NCI-H2196 treated with DMSO at 0.1 percent for 48 hours (cell line): ENCODE measurements around the gene DHRS3.
A peak's percentile ranks its signal among the peaks of the same experiment; 100 is the strongest.

Experiments used
- DNase-seq: peaks from one replicate; lab custom pipeline; 2025; ENCODE audit not compliant: unreplicated experiment; lab: John Stamatoyannopoulos, UW

The DHRS3 gene

GRCh38 chr1:12617511-12617900, 504 bp downstream of the DHRS3 start:
- DNase-seq, result no peak

- DNase-seq, result no peak
Observed at GRCh38 chr1:12616709-12617373, 1.2 kb downstream of the DHRS3 start.

GRCh38 chr1:12615865-12616708, 1.9 kb downstream of the DHRS3 start:
- DNase-seq, result peak; percentile 39

GRCh38 chr1:12615159-12615864, 2.7 kb downstream of the DHRS3 start:
- no peak for DNase-seq

GRCh38 chr1:12614402-12615158, 3.4 kb downstream of the DHRS3 start:
- no peak for DNase-seq

- DNase-seq, result no peak
Observed at GRCh38 chr1:12613180-12613579, 4.8 kb downstream of the DHRS3 start.

- no peak for DNase-seq
Observed at GRCh38 chr1:12610941-12611340, 7.1 kb downstream of the DHRS3 start.

- DNase-seq, result no peak
Observed at GRCh38 chr1:12610305-12610935, 7.6 kb downstream of the DHRS3 start.

- DNase-seq, result no peak
Observed at GRCh38 chr1:12609469-12610003, 8.5 kb downstream of the DHRS3 start.

GRCh38 chr1:12608311-12608957, 9.6 kb downstream of the DHRS3 start:
- no peak for DNase-seq

GRCh38 chr1:12607263-12607662, 10.7 kb downstream of the DHRS3 start:
- no peak for DNase-seq

- no peak for DNase-seq
Observed at GRCh38 chr1:12604986-12605385, 13.0 kb downstream of the DHRS3 start.

GRCh38 chr1:12604114-12604874, 13.7 kb downstream of the DHRS3 start:
- DNase-seq, result peak; percentile 30

- no peak for DNase-seq
Observed at GRCh38 chr1:12603224-12603623, 14.8 kb downstream of the DHRS3 start.

GRCh38 chr1:12602659-12603024, 15.4 kb downstream of the DHRS3 start:
- DNase-seq, result no peak

GRCh38 chr1:12601700-12602658, 16.0 kb downstream of the DHRS3 start:
- DNase-seq, result no peak

- no peak for DNase-seq
Observed at GRCh38 chr1:12600880-12601633, 17.0 kb downstream of the DHRS3 start.
